Endothelial cell (in vitro differentiated cells): ENCODE results near the gene TMPRSS6. TPM values are rescaled to one million over a fixed set of nuclear protein-coding genes. Genes with fewer than 3 reads are reported as not detected.

Source experiments
- DNase-seq: peaks from one replicate; pipeline ENCODE4 v3.0.0; 2021; ENCODE audit warnings: low spot score
- H3K27ac Mint-ChIP-seq: one replicate; pipeline ENCODE4 v1.8.0; 2021; ENCODE audit warnings: mixed read lengths, inconsistent platforms; ENCODE audit not compliant: unreplicated experiment
- H3K27me3 Mint-ChIP-seq: one replicate; pipeline ENCODE4 v1.8.0; 2021; ENCODE audit warnings: mild to moderate bottlenecking, moderate library complexity, mixed read lengths, inconsistent platforms; ENCODE audit not compliant: unreplicated experiment
- H3K36me3 Mint-ChIP-seq: one replicate; pipeline ENCODE4 v1.8.0; 2021; ENCODE audit warnings: mild to moderate bottlenecking, low read depth, mixed read lengths, inconsistent platforms; ENCODE audit not compliant: unreplicated experiment
- H3K4me1 Mint-ChIP-seq: one replicate; pipeline ENCODE4 v1.8.0; 2021; ENCODE audit warnings: mild to moderate bottlenecking, mixed read lengths, inconsistent platforms; ENCODE audit not compliant: unreplicated experiment
- H3K4me3 Mint-ChIP-seq: one replicate; pipeline ENCODE4 v1.8.0; 2021; ENCODE audit warnings: mild to moderate bottlenecking, mixed read lengths, inconsistent platforms; ENCODE audit not compliant: unreplicated experiment
- H3K9me3 Mint-ChIP-seq: one replicate; pipeline ENCODE4 v1.8.0; 2021; ENCODE audit warnings: mixed read lengths, inconsistent platforms; ENCODE audit not compliant: unreplicated experiment
- CTCF ChIP-seq: fragments of 200-600 bp; sonication (generic); IDR thresholded peaks from one replicate; pipeline ENCODE4 v1.5.0; 2021; ENCODE audit warnings: antibody characterized with exemption; ENCODE audit not compliant: unreplicated experiment
- total RNA-seq: library from RNA; stranded (reverse); fragmentation: NEBNext Ultra II Directional; extraction: Animal tissue kit (Norgen Biotek cat#: 25700); gene quantifications from one replicate; pipeline ENCODE4 v1.2.1, GENCODE V29; 2021; ENCODE audit not compliant: unreplicated experiment

TMPRSS6 gene
- total RNA-seq, 1 donor from 2014 or later = not detected

- no peak for TF ChIP-seq CTCF
- Mint-ChIP-seq H3K9me3 (no peaks in the 10 kb centered on the region), H3K27me3 (peaks cover 22% of the 10 kb centered on the region), H3K4me3 (peak overlapping the region; percentile 65), H3K4me1 (no peaks in the 10 kb centered on the region), H3K27ac (no peak overlapping the region), H3K36me3 (no peaks in the 10 kb centered on the region)
- no peak for DNase-seq
Observed at GRCh38 chr22:37064553-37064952, 45.0 kb downstream of the TMPRSS6 start.

- H3K4me1 Mint-ChIP-seq = no peaks in the 10 kb centered on the region
- H3K36me3 Mint-ChIP-seq = no peaks in the 10 kb centered on the region
- TF ChIP-seq CTCF = no peak
- peaks cover 19% of the 10 kb centered on the region for H3K27me3 Mint-ChIP-seq
- peak overlapping the region; percentile 65 for H3K4me3 Mint-ChIP-seq
- no peak for DNase-seq
- no peak overlapping the region for H3K27ac Mint-ChIP-seq
- H3K9me3 Mint-ChIP-seq = no peaks in the 10 kb centered on the region
Observed at GRCh38 chr22:37063431-37064420, 45.8 kb downstream of the TMPRSS6 start.

- H3K36me3 Mint-ChIP-seq = peaks cover 1% of the 10 kb centered on the region
- no peak for DNase-seq
- H3K9me3 Mint-ChIP-seq = no peaks in the 10 kb centered on the region
- no peak overlapping the region for H3K4me3 Mint-ChIP-seq
- peaks cover 16% of the 10 kb centered on the region for H3K27me3 Mint-ChIP-seq
- no peak for TF ChIP-seq CTCF
- H3K27ac Mint-ChIP-seq = no peak overlapping the region
- H3K4me1 Mint-ChIP-seq = no peaks in the 10 kb centered on the region
Observed at GRCh38 chr22:37062702-37063381, 46.7 kb downstream of the TMPRSS6 start.

- H3K4me1 Mint-ChIP-seq = no peaks in the 10 kb centered on the region
- no peaks in the 10 kb centered on the region for H3K9me3 Mint-ChIP-seq
- no peak for DNase-seq
- no peak overlapping the region for H3K4me3 Mint-ChIP-seq
- H3K27me3 Mint-ChIP-seq = peaks cover 13% of the 10 kb centered on the region
- no peak overlapping the region for H3K27ac Mint-ChIP-seq
- TF ChIP-seq CTCF = no peak
- H3K36me3 Mint-ChIP-seq = peaks cover 5% of the 10 kb centered on the region
Observed at GRCh38 chr22:37062376-37062675, 47.2 kb downstream of the TMPRSS6 start.
